ENCODE results near the gene RHOA.
A peak's percentile ranks its signal among the peaks of the same experiment; 100 is the strongest.
"Not testable (repeated sequence)": the region's sequence is repeated elsewhere in the genome, so short reads cannot be mapped to it uniquely, and the experiment has no call there.

RHOA gene

DNA sequence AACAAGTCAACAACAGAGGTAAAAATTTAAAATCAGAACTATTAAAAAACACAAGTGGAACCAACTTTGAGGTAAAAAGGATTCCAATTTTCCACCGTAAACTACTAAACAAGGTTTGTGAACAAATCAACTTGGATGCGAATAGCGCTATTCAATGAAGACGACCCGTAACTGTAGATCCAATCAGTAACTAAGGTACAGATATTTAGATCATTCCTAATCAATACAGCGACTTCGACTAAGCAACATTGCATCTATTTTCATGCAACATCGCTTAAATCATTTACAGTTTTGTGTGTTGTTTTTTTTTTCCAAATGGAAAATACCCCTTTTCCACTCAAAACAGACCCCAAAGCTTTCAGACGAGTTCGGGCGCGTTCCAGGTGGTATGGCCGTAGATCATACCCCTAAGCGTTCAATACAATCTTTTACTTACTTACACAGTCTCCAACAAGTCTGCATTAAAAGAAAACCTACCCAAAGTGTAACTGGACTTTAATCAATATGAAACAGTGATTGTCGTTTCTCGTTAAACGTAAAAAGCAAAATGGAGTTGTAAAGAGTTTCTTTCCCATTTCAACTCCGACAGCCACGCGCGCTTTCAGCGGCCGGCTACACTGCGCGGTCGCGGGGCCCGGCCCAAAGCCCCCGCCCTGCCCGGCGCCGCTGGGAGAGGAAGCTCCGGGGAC lies 786 bp downstream of the RHOA start:
- no peak for DNase-seq

DNA sequence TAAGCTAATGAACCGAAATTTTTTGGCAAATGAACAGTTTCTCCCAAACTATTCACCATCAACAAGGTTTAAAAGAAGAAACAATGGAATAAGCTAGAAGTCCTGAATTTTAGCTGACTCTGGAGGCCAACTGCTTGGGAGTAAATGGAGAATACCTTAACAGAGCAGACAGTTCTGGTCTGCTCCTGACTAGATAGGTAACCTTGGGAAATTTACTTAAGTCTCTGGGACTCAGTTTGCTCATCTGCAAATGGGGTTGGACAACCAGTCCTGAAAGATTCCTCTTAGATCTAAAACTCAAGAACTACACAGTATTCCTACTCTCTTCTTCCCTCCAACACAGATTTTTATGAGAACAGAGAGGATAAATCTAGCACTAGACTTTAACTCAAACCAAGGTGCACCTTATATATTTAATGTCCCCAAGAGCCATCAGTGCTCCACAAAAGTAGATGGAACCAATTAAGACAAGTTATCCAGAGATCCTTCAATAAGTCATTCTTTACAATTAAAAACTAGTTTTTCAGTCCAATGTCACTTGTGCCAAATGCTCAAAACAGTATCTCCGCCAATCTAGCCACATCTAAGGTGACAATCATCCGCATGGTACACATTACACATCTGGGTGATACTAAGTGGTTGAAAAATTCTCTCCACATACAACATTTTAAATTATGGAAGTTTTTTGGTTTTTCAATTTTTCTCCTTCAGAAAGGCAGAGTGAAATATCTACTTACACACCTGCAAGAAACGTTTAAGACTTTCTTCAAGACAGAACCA lies 1.5 kb downstream of the RHOA start:
- DNase-seq = no peak

DNA sequence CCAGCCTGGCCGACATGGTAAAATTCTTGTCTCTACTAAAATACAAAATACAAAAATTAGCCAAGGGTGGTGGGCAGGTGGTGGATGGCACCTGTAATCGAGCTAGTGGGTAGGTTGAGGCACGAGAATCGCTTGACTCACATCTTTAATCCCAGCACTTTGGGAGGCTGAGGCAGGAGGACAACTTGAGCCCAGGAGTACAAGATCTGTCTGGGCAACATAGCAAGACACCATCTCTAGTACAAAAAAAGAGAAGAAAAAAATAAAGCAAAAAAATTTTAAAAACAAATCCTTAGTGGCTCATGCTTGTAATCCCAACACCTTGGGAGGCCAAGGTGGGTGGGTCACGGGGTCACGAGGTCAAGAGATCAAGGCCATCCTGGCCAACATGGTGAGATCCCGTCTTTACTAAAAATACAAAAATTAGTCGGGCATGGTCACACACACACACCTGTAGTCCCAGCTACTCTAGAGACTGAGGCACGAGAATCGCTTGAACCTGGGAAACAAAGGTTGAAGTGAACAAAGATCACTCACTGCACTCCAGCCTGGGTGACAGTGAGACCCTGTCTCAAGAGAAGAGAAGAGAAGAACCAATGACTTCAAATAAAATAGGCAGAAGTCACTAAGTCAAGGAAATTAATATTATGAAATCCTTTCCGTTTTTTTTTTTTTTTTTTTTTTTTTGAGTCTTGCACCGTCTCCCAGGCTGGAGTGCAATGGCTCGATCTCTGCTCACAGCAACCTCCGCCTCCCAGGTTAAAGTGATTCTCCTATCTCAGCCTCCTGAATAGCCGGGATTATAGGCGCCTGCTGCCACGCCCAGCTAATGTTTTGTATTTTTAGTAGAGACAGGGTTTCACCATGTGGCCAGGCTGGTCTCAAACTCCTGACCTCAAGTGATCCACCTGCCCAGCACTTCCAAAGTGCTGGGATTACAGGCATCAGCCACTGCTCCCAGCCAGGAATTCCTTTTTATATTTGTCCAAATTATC lies 4.9 kb downstream of the RHOA start:
- DNase-seq = no peak

DNA sequence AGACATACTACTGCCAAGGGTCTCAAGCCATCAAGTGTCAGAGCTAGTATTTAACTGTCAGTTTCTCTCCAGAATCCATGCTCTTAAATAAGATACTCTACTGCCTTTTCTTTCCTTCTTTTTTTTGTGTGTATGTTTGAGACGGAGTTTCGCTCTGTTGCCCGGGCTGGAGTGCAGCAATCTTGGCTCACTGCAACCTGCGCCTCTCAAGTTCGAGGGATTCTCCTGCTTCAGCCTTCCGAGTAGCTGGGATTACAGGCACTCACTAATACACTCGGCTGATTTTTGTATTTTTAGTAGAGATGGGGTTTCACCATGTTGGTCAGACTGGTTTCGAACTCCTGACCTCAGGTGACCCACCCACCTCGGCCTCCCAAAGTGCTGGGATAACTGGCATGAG lies 6.2 kb downstream of the RHOA start:
- DNase-seq = not testable (repeated sequence)

DNA sequence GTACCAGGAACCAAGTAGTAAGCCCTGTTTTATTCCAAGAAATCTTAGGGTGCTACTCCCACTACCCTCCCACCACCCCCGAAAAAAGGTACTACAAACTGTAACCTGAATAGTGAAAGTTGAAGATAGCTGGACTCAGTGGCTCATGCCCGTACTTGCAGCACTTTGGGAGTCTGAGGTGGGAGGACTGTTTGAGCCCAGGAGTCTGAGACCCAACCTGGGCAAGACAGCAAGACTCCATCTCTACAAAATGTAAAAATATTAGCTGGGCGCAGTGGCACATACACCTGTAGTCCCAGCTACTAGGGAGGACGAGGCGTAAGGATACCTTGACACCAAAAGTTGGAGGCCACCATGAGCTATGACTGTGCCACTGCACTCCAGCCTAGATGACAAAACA lies 7.9 kb downstream of the RHOA start:
- DNase-seq = no peak

DNA sequence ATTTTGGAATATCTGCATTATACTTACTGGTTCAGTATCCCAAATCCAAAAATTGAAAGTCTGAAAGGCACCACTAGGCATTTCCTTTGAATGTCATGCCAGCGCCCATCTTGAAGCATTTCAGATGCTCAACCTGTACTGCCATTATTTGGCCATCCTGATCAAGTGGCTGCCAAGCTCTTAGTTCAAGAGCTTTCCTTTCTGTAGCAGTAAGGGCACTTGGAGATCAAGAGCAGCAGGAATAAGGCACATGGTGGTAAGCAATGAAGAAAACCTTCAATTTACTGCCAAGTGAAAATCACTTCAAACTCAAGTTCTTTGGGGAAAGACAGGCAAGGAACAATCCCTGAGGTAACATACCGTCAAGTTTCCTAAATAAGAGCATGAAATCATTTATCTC lies 10.0 kb downstream of the RHOA start:
- DNase-seq = no peak

DNA sequence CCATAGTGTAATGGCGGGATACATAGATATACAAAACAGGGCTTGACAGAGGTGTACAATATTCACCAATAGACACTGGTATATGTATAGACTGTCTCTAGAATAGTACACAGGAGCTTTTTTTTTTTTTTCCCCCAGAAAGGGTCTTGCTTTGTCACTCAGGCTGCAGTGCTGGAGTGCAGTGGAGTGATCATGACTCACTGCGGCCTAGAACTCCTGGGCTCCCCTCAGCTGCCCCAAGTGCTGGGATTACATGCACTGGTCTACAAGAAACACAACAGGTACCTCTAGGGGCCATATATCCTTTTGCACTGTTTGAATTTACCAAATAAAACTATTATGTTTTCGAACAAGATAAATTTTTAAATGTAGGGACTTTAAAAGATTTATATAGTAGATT lies 12.3 kb downstream of the RHOA start:
- DNase-seq = no peak

DNA sequence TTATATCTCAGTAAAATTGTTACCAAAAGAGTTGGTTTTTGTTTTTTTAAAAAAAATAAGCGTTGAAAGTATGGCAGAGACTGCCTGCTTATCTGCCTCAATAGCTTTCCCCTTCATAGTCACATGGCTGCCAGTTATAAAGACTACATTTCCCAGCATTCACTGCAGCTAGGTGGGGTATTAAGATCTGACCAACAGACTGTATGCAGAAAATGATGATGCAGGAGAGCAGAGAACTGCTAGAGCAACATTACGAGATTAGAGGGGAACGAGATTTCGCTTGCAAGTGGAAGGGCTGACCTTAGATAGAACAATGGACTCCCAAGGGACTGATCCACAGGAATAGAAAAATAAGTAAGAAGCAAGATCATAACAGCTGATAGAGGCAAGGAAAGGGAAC lies 14.3 kb downstream of the RHOA start:
- no peak for DNase-seq

DNA sequence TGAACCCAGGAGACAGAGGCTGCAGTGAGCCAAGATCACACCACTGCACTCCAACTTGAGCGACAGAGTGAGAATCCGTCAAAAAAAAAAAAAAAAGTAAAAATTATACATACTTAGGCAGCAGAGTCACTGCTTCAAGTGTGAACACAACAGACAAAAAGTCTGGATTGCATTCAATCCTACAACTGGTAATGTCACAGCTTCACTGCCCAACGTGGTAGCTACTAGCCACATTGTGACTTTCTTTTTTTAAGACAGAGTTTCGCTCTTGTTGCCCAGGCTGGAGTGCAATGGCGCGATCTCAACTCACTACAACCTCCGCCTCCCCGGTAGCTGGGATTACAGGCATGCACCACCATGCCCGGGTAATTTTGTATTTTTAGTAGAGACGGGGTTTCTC lies 20.5 kb downstream of the RHOA start:
- DNase-seq = not testable (repeated sequence)

DNA sequence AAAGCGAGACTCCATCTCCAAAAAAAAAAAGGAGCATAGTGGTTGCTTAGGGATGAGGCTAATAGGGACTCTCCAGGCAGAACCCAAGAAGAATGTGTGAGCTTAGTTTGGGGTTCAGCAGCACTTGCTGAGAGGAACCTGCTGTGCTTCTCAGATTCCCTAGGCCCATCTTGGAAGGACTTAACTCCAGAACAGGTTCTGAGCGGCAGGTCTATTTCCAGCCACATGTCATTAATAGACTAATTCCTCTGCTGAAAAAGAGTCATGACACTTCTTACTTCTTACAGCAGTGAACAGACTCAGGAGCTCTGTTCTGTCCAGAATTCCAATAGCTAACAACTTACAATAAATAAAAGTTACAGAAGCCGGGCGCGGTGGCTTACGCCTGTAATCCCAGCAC lies 22.5 kb downstream of the RHOA start:
- no peak for DNase-seq

DNA sequence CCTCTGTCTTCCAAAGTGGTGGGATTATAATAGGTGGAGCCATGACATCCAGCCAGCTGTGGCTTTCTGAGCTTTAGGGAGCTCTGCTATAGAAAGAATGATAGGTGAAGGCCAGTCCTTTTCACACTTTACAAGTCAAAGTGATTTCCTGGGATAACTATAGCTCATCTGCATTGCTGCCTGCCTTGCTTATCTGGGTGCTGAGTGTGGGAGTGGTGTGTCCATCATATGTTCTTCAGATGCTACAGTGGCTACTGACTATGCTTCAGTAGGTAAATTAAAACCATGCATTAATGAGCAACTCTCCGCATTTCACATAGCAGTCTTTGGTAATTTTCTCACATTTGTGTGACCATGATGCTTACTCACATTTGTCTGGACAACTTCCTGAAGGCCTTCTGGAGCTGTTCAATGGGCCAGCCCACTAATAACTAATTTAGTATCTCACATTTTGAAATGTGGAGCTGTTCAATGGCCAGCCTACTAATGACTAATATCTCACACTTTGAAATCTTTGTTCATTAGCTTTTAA lies 23.4 kb downstream of the RHOA start:
- DNase-seq = no peak

DNA sequence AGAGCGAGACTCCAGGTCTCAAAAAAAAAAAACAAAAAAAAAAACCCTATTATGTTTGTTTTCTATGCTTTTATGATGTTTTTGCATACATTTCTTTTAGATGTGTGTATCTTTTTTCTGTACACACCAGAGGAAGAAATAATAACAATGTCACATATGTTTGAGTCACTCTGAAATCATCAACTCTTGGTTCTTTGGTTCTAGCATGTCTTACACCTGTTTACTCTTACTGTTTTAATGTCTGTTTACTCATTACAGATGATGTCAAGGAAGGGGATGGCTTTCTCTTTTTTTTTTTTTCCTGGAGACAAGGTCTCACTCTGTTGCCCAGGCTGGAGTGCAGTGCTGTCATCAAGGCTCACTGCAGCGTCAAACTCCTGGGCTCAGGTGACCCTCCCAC lies 24.1 kb downstream of the RHOA start:
- no peak for DNase-seq

DNA sequence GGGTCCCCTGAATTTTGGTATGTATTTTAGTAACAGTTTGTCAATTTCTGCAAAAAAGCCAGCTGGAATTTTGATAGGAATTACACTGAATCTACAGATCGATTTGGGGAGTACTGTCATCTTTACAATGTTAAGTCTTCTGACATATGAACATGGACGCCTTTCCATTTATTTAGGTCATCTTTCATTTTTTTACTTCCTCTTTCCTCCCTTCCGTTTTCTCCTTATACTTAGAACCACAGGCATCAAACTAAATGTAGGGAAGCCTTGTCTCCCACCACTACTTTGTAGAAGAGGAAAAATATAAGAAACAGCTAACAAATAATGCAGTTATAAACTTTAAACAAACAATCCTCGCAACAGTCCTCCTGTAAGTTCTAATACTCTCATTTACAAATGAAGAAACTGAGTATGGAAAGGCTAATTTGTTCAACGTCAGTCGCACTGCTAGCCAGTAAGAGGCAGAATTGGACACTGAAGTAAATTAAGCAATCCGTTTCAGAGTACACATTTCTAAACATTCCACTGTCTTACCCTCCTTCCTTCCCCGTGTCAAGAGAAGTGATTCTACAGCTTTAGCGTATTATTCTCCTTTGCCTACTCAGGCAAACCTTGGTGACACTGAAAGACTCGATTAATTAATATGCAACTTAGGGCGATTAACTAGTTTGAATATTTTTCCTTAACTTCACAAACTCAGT lies 25.6 kb downstream of the RHOA start:
- no peak for DNase-seq

DNA sequence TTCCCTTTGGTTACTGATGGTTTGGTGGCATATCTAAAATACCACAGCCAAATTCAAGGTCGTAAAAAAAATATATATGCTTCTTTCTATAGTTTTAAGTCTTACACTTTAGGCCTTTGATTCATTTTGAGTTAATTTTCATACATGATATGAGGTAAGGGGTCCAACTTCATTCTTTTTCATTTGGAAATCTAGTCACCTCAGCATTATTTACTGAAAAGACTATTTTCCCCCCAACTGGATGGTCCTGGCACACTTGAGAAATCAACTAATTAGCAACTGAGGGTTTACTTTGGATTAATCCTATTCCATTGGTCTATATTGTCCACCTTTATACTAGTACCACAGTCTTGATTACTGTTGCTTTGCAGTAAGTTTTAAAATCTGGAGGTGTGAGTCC lies 26.2 kb downstream of the RHOA start:
- no peak for DNase-seq

DNA sequence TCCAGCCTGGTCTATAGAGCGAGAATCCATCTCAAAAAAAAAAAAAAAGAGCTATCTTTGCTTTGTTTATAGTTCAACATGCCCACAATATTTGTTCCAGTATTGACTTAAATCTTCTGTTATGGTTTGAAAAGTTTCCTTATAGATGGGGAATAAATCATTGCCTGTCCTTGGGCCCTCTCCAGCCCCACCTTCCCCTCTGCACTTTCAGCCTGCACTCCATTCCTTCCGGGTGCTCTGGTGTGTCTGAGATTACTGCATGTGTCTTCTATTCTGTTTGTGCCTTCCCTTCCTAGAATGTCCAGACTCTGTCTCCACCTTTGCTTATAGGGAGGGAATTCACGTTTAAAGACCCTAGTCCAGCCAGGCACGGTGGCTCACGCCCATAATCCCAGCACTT lies 28.4 kb downstream of the RHOA start:
- no peak for DNase-seq

DNA sequence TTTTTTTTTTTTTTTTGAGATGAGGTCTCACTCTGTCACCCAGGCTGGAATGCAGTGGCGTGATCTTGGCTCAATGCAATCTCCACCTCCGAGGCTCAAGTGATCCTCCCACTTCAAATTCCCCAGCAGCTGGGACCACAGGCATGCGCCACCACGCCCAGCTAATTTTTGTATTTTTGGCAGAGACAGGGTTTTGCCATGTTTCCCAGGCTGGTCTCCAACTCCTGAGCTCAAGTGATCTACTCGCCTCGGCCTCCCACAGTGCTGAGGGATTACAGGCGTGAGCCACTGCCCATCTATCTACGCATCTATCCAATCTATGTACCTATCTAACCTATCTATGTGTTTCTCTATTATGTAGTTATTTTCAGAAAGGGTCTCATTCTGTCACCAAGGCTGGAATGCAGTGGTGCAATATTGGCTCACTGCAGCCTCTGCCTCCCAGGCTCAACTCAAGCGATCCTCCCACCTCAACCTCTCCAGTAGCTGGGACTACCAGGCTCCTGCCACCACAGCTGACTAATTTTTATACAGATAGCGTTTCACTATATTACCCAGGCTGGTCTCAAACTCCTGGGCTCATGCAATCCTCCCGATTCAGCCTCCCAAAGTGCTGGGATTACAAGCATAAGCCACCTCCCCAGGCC lies 33.4 kb downstream of the RHOA start:
- no peak for DNase-seq

DNA sequence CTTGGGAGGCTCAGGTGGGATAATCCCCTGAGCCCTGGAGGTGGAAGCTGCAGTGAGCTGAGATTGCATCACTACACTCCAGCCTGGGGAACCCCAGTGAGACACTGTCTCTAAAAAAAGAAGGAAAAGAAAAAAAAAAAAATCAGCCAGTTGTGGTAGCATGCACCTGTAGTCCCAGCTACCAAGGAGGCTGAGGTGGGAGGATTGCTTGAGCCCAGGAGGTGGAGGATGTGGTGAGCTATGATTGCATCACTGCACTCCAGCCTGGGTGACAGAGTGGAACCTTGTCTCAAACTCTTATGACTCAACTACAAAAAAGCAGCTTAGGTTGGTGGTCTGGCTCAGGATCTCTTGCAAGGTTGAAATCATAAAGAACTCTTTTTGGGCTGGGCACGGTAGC lies 34.3 kb downstream of the RHOA start:
- peak; percentile 39 for DNase-seq

DNA sequence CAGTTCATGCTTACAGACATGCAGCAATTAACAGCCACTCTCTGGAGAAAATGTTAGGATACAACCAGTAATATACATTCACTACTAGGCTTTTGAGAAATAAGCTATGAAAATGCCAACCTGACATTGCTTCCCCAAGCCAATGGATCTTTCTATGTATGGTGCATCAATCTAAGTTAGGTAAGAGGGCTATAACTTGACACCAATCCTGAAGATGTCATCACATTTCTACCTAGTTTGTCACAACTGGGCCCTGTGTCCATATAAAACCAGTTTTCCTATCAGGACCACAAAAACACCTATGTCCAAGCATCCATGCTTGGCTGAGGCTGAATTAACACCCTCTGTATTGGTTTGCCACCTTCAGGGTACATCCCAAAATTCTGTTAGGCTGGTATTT lies 39.8 kb downstream of the RHOA start:
- DNase-seq = no peak

DNA sequence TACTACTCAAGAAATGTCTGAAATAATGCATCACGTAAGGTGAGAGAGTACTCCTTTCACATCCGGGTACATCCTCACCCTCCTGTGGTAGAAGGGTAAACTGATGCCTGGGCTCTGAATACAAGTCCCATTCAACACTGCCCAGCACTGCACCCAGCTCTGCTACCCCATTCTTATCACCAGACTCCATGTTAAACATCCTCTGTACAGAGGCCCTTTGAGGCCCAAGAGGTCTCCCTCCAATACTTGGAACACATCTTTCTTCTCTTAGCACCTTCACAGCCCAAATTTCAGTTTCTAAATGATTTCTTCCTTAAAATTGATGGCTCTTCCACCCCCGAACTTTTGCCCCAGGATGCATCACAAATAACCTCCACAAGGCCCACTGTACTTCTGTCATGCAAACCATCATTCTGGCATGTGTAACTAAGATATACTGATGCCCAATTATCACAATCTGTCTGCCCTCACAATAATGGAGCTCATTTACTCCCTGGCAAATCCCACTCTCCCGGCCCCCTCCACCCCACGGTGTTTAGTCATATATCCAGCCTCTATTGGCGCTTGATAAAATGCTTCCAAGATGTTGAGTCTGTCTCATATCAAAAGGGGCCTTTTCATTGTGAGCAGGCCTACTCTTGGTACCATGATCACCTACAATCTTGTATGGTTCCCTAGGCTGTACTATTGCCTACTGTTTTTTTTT lies 41.0 kb downstream of the RHOA start:
- DNase-seq = no peak

DNA sequence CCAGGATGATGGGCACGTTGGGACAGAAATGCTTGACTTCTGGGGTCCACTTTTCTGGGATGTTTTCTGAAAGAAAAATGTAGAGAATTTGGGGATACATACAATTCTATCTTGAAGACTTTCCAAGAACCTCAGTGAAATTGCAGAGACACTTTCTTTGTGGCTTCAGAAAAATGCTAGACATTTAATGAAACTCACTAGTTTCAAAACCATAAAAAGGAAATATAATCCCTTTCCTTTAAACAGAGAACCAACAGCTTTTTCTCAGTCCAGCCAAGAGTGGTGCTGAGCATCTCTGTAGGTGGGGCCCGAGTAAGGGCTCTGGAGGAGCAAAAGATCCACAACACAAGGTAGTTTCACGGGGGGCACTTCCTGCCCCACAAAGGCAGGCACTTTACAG lies 49.2 kb downstream of the RHOA start:
- no peak for DNase-seq

DNA sequence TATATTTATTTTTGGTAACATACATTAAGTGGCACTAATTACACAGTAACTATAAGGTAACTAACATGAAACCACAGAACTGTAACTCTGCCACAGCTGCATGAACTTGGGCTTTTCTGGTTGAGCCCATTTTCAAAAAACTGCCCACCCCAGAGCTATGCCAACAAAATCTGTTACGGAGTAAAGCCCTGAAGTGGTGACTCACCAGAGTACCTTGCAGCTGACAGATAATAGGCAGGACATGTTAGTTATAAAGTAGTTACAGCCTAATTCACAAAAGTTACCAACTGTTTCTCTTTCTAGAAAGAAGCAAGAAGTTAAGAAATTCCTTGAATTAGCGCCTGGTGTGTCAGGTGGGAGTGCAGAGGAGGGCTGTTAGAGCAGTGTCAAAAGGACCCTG lies 52.2 kb downstream of the RHOA start:
- DNase-seq = no peak

DNA sequence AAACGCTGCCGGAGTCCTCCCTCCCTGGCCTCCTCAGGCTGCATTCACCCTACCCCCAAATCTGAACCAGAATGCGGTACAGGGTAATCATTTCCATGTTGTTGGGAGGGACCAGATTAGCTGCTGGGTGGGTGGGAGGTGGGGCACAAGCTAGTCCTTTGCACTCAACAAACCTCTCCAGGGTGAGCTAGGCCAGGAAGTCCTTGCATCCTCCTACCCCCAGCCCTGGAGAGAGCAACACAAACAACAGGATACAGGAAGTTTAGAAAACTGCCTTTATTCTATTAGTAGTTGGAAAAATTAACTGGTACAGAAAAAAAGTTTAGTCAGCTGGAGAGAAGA lies 52.9 kb downstream of the RHOA start:
- no peak for DNase-seq

Data from activated CD4-positive, CD25-positive, alpha-beta regulatory T cell treated with anti-CD3 and anti-CD28 coated beads, Interleukin-2, amount 50 U/mL, for 72 hours (primary cell).